GM03348 (cell line): ENCODE measurements around the gene UBE2O.
"Not testable (repeated sequence)": the region's sequence is repeated elsewhere in the genome, so short reads cannot be mapped to it uniquely, and the experiment has no call there.

Experiments
- DNase-seq: peaks from one replicate; pipeline ENCODE4 v3.0.0; 2012; ENCODE audit warnings: low spot score

UBE2O gene

GRCh38 chr17:76370261-76370993 lies 82.5 kb downstream of the UBE2O start:
- DNase-seq = peak; percentile 94

GRCh38 chr17:76369804-76370203 lies 83.1 kb downstream of the UBE2O start:
- DNase-seq = no peak

DNA sequence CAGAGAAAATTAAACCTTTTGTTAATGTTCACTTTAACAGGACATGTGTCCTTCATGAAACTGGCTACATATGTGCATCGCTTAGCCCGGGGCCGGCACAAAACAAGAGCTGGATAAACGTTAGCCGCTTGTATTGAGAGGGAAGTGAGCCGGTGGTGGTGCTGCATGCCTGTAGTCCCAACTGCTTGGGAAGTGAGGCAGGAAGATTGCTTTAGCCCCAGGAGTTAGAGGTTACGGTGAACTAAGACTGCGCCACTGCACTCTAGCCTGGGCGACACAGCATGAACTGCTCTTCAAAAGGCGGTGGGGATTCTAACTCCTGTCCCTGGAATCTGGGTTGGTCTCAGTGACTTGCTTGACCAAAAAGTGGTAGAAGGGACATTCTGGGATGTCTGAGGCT lies 83.6 kb downstream of the UBE2O start:
- DNase-seq = no peak

- DNase-seq = peak; percentile 51
Observed at GRCh38 chr17:76368545-76368944, 84.4 kb downstream of the UBE2O start.

- DNase-seq = no peak
Observed at GRCh38 chr17:76367642-76368041, 85.3 kb downstream of the UBE2O start.

GRCh38 chr17:76366247-76366646 lies 86.7 kb downstream of the UBE2O start:
- no peak for DNase-seq

GRCh38 chr17:76365256-76365903 lies 87.6 kb downstream of the UBE2O start:
- no peak for DNase-seq

DNA sequence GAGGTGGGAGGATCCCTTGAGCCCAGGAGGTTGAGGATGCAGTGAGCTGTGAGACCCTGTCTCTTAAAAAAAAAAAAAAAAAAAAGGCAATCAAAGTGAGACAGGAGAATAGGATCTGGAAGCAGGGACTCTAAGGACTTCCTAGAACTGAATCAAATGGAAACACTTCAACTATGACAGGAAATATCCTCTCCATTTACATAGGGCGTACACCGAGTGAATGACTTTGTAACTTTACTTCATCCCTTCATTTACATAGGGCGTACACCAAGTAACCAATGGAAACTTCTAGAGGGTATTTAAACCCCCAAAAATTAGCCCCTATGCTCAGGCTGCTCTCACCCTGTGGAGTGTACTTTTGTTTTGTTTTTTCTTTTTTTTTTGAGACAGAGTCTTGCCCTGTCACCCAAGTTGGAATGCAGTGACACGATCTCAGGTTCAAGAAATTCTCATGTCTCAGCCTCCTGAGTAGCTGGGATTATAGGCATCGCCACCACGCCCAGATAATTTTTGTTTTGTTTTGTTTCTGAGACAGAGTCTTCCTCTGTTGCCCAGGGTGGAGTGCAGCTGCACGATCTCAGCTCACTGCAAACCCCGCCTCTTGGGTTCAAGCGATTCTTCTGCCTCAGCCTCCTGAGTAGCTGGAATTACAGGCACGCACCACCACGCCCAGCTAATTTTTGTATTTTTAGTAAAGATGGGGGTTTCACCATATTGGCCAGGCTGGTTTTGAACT lies 89.7 kb downstream of the UBE2O start:
- DNase-seq = no peak

- DNase-seq = no peak
Observed at GRCh38 chr17:76360461-76360860, 92.5 kb downstream of the UBE2O start.

DNA sequence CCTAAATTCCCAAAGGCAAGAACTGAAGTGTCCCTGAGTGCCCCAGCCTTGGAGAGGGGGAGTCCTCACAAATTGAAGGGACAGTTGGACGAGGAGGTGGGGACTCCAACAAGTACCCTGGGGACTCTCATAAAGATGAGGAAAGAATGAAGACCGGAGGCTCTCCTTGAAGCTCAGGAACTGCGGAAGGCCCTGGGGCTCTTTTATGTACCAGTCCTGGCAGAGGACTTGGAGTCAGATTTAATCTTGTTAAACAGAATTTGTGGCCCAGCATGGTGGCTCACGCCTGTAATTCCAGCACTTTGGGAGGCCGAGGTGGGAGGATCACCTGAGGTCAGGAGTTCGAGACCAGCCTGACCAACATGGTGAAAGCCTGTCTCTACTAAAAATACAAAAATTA lies 93.2 kb downstream of the UBE2O start:
- not testable (repeated sequence) for DNase-seq

- no peak for DNase-seq
Observed at GRCh38 chr17:76359375-76359774, 93.6 kb downstream of the UBE2O start.

GRCh38 chr17:76357597-76358158 lies 95.3 kb downstream of the UBE2O start:
- no peak for DNase-seq

DNA sequence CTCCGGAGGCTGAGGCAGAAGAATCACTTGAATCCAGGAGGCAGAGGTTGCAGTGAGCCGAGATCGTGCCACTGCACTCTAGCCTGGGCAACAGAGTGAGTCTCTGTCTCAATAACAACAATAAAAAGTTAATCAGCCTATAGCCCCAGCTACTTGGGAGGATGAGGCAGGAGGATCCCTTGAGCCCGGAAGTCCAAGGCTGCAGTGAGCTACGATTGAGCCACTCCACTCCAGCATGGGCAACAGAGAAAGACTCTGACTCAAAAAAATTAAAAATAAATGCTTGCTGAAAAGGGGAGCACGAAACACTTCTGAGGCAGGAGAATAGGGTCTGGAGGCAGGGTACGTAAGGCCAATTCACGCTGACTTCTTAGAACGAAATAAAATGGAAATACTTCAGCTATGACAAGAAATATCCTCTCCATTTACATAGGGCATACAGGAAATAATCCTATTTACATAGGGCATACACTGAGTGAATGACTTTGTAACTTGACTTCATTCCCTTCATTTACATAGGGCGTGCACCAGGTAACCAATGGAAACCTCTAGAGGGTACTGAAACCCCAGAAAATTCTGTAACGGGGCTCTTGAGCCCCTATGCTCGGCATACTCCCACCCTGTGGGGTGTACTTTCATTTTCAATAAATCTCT lies 96.0 kb downstream of the UBE2O start:
- no peak for DNase-seq

DNA sequence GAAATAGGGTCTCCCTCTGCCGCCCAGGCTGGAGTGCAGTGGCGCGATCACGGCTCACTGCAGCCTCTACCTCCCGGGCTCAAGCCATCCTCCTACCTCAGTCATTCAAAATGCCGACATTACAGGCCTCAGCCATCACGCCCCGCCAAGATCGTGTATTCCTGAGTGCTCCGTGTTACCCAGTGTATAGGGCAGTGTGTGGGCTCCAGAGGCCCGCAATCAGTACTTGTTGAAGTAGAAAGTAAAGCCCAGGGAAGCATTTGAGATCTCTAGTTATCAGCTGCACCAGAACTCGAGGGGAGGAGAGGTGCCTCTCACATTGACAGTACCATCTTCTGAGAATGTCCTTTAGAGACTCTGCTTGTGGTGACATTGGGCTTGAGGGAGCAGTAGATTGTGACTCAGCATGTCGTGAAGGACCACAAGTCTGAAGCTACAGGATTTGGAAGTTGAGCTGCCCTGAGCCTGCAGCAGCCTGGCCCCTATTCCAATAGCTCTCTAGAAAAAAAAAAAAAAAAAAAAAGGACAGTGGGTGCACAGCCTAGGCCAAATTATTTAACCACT lies 98.1 kb downstream of the UBE2O start:
- no peak for DNase-seq

- no peak for DNase-seq
Observed at GRCh38 chr17:76354317-76354729, 98.6 kb downstream of the UBE2O start.

GRCh38 chr17:76353599-76354316 lies 99.2 kb downstream of the UBE2O start, which contains the start of gene PRPSAP1:
Gene PRPSAP1, minus strand, starts transcription at chr17:76353916. Its CDS starts 213 bp downstream, at chr17:76353703.
- DNase-seq = peak; percentile 96

DNA sequence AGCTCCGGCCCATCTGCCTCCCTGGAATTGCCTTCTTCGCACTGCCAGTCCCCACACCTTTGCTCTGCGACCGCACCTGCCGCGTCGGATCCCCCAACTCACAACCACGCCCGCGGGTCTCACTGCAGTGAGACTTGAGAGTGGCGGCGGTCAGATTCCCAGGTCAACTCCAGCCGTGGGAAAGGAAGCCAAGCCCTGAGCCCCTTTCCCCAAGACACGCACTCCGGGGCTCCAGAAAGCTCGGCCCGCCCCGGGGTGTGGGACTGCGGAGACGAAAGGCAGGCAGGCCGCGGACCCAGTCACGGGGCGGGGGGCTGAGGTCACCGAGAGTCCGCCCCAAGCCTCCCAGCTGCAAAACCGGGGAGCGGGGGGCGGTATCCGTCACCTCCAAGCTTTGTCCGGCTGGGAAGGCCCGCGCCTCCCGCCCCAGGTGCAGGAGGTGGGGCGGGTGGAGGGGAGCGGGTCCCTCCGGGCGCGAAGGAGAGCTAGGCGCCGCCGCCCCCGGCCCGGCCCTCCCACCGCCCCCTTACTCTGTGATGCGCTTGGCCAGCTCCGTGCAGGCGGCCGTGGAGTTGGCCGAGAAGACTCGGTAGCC lies 99.9 kb downstream of the UBE2O start:
- DNase-seq = peak; percentile 66

GRCh38 chr17:76351526-76352071 lies 101.4 kb downstream of the UBE2O start:
- no peak for DNase-seq

DNA sequence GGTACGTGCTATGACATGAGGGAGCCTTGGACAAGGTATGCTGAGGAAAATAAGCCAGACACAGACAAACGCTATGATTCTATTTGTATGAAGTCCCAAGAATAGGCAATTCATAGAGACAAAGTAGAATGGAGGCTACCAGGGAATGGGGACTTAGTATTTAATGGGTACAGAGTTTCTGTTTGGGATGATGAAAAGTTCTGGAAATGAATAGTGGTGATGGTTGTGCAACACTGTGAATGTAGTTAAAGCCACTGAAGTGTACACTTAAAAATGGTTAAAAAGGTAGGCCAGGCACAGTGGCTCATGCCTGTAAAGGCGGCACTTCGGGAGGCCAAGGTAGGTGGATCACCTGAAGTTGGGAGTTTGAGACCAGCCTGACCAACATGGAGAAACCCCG lies 102.5 kb downstream of the UBE2O start:
- DNase-seq = no peak

DNA sequence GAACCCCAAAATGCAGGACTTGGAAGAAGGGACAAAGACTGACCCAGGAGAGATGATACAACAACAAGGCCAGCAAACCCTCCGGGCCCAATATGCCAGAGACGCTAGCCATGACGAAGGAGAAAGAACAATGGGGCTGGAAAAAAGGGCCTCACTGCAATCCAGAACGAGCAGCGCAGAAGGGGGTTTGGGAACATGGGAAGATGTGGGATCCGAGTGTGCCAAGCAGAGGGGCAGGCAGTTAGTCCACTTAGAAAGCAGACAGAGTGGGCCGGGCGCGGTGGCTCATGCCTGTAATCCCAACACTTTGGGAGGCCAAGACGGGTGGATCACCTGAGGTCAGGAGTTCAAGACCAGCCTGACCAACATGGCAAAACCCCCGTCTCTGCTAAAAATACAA lies 106.0 kb downstream of the UBE2O start:
- DNase-seq = not testable (repeated sequence)
